ENCODE results near the gene TLR10. TPM values are rescaled to one million over a fixed set of nuclear protein-coding genes. Genes with fewer than 3 reads are reported as not detected.
"Not testable (repeated sequence)": the region's sequence is repeated elsewhere in the genome, so short reads cannot be mapped to it uniquely, and the experiment has no call there.

TLR10 gene
- total and polyA plus RNA-seq, 2 of the 13 experiments (the other 11 are each of a cell fraction or from before 2014, with no cell fraction given): not detected

DNA sequence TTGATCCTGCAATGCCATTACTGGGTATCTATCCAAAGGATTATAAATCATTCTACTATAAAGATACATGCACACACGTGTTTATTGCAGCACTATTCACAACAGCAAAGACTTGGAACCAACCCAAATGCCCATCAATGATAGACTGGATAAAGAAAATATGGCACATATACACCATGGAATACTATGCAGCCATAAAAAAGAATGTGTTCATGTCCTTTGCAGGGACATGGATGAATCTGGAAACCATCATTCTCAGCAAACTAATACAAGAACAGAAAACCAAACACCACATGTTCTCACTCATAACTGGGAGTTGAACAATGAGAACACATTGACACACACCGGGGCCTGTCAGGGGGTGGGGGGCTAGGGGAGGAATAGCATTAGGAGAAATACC, 4.9 kb downstream of the TLR10 start:
- ATAC-seq; CTCF ChIA-PET (ENCODE audit: low intra/inter-chr PET ratio, low total read pairs); H3K79me2 ChIP-seq (ENCODE audit: insufficient read depth, low read length); H3K9me3 ChIP-seq (ENCODE audit: low read length); H4K20me1 ChIP-seq (ENCODE audit: insufficient read depth, low read length); H2AFZ ChIP-seq (ENCODE audit: low read length); H3K27ac ChIP-seq (ENCODE audit: extremely low read length, insufficient read depth, low read length); FAIRE-seq; intact Hi-C loops (cut with micrococcal nuclease; ENCODE audit: unreplicated experiment); H3K9ac ChIP-seq (ENCODE audit: insufficient read depth, low read depth, low read length); H3K4me3 ChIP-seq (replicated peaks in 1 of 3; ENCODE audit: insufficient read depth in 1 of 3, low read depth in 2 of 3, low read length in 3 of 3); H3K4me1 ChIP-seq (ENCODE audit: insufficient read depth, low read length); POLR2A ChIA-PET; in situ Hi-C loops (cut with HindIII; ENCODE audit: extremely low pct_ligation_motif_present, low pct_unique_long_range_greater_than_20kb); H3K36me3 ChIP-seq (replicated peaks in 1 of 2; ENCODE audit: control insufficient read depth in 1 of 2, insufficient read depth in 2 of 2, low read length in 2 of 2); H3K4me2 ChIP-seq (ENCODE audit: low read depth, low read length); BruUV-seq (replicated peaks); H3K27me3 ChIP-seq (ENCODE audit: control insufficient read depth in 1 of 2, insufficient read depth in 2 of 2, low read length in 2 of 2); DNase-seq (ENCODE audit: low spot score): not testable (repeated sequence)
- WGBS (ENCODE audit: low lambda C conversion rate): 46% methylated on average over 2 of the region's 2 CpGs

GRCh38 chr4:38775326-38775725, 7.5 kb downstream of the TLR10 start:
- Histone ChIP-seq H3K4me2 (ENCODE audit: low read depth, low read length) (no peak overlapping the region), H3K9me3 (ENCODE audit: low read length) (no peaks in the 10 kb centered on the region), H2AFZ (ENCODE audit: low read length) (no peak overlapping the region), H3K36me3 (replicated peaks in 1 of 2; ENCODE audit: control insufficient read depth in 1 of 2, insufficient read depth in 2 of 2, low read length in 2 of 2) (no peaks in the 10 kb centered on the region), H3K9ac (ENCODE audit: insufficient read depth, low read depth, low read length) (no peak overlapping the region), H3K4me1 (ENCODE audit: insufficient read depth, low read length) (no peaks in the 10 kb centered on the region), H4K20me1 (ENCODE audit: insufficient read depth, low read length) (no peaks in the 10 kb centered on the region), H3K27me3 (ENCODE audit: control insufficient read depth in 1 of 2, insufficient read depth in 2 of 2, low read length in 2 of 2) (peaks cover 0 to 8% of the 10 kb centered on the region in 2 experiments; a peak in 2 of 5 replicates), H3K27ac (ENCODE audit: extremely low read length, insufficient read depth, low read length) (no peak overlapping the region), H3K4me3 (replicated peaks in 1 of 3; ENCODE audit: insufficient read depth in 1 of 3, low read depth in 2 of 3, low read length in 3 of 3) (no peak overlapping the region), H3K79me2 (ENCODE audit: insufficient read depth, low read length) (no peaks in the 10 kb centered on the region)
- no peak for ATAC-seq
- WGBS (ENCODE audit: low lambda C conversion rate): 46% methylated on average over 2 of the region's 2 CpGs
- no TSS peak for BruUV-seq (replicated peaks)
- FAIRE-seq: no peak
- intact Hi-C loops (cut with micrococcal nuclease; ENCODE audit: unreplicated experiment) (no loop called here), in situ Hi-C loops (cut with HindIII; ENCODE audit: extremely low pct_ligation_motif_present, low pct_unique_long_range_greater_than_20kb) (no loop called here)
- CTCF ChIA-PET (ENCODE audit: low intra/inter-chr PET ratio, low total read pairs): no interaction called here
- no peak for DNase-seq (ENCODE audit: low spot score)
- POLR2A ChIA-PET: no interaction called here
- TF ChIP-seq HMGA1 (CRISPR knock-in tag; conservative IDR thresholded peaks at IDR 0.05): no peak
- TF ChIP-seq JUN (CRISPR knock-in tag; IDR thresholded peaks at IDR 0.05): no peak
- TF ChIP-seq FOSL1 (CRISPR knock-in tag; IDR thresholded peaks at IDR 0.05; ENCODE audit: borderline replicate concordance): no peak
- TF ChIP-seq ZNF232 (CRISPR knock-in tag; IDR thresholded peaks at IDR 0.05; ENCODE audit: borderline replicate concordance): no peak
- no peak for TF ChIP-seq NR2F1 (CRISPR knock-in tag; IDR thresholded peaks at IDR 0.05)
- no peak for TF ChIP-seq GATAD1 (CRISPR knock-in tag; IDR thresholded peaks at IDR 0.05)
- TF ChIP-seq ETV6 (CRISPR knock-in tag; conservative IDR thresholded peaks at IDR 0.05): no peak
- no peak for TF ChIP-seq ZFP36L2 (CRISPR knock-in tag; IDR thresholded peaks at IDR 0.05)
- no peak for TF ChIP-seq ZBTB33 (CRISPR knock-in tag; IDR thresholded peaks at IDR 0.05)
- TF ChIP-seq KLF15 (CRISPR knock-in tag; IDR thresholded peaks at IDR 0.05; ENCODE audit: borderline replicate concordance): no peak
- no peak for TF ChIP-seq GPBP1L1 (CRISPR knock-in tag; IDR thresholded peaks at IDR 0.05)
- TF ChIP-seq TBX3 (IDR thresholded peaks at IDR 0.05; ENCODE audit: borderline replicate concordance): no peak
- TF ChIP-seq ZNF329 (CRISPR knock-in tag; IDR thresholded peaks at IDR 0.05; ENCODE audit: low read depth): no peak
- no peak for TF ChIP-seq MED13 (CRISPR knock-in tag; IDR thresholded peaks at IDR 0.05)
- TF ChIP-seq, protein P1, sequence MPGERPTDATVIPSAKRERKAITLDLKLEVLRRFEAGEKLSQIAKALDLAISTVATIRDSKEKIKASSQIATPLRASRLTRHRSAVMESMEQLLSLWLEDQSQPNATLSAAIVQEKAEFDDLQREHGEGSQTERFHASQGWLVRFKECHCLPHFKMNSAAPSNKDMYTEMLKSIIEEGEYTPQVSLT (CRISPR knock-in tag; IDR thresholded peaks at IDR 0.05; ENCODE audit: borderline replicate concordance, low read depth): no peak
- no peak for TF ChIP-seq ZFP1 (CRISPR knock-in tag; IDR thresholded peaks at IDR 0.05)
